WTC11 (cell line): ENCODE measurements around the gene GSX2. TPM values are rescaled to one million over a fixed set of nuclear protein-coding genes. Genes with fewer than 3 reads are reported as not detected.

ENCODE experiments used
- ATAC-seq: fragments of 200-7000 bp; cut with Tn5 transposase; 2 replicates; pipeline ENCODE4 v1.10.0; 2021; ENCODE audit warnings: mild to moderate bottlenecking, moderate library complexity
- CTCF ChIA-PET: fragments of 300-600 bp; sonication (Branson Sonifier 250); formaldehyde crosslinking; loops from one replicate; lab custom pipeline; 2021; ENCODE audit warnings: antibody characterized with exemption; lab: Charles Lee
- POLR2A ChIA-PET: fragments of 350-600 bp; sonication (Branson Sonifier 250); formaldehyde crosslinking; loops from one replicate; lab custom pipeline; 2021; ENCODE audit warnings: antibody characterized with exemption; lab: Charles Lee
- DNase-seq: peaks from one replicate; pipeline ENCODE4 v3.0.0; 2021; ENCODE audit warnings: low spot score
- H3K27ac Mint-ChIP-seq: 2 replicates; pipeline ENCODE4 v1.8.0; 2021; ENCODE audit warnings: mixed read lengths
- H3K27me3 Mint-ChIP-seq: 2 replicates; pipeline ENCODE4 v1.8.0; 2021; ENCODE audit warnings: low read depth, mild to moderate bottlenecking, moderate library complexity, mixed read lengths
- H3K36me3 Mint-ChIP-seq: 2 replicates; pipeline ENCODE4 v1.8.0; 2021; ENCODE audit warnings: mixed read lengths
- H3K4me1 Mint-ChIP-seq: 2 replicates; pipeline ENCODE4 v1.8.0; 2022; ENCODE audit warnings: mixed read lengths
- H3K4me3 Mint-ChIP-seq: 2 replicates; pipeline ENCODE4 v1.8.0; 2021; ENCODE audit warnings: mild to moderate bottlenecking, moderate library complexity, mixed read lengths
- H3K9me3 Mint-ChIP-seq: 2 replicates; pipeline ENCODE4 v1.8.0; 2021; ENCODE audit warnings: mixed read lengths
- FOXP1 ChIP-seq: sonication (generic); formaldehyde crosslinking; IDR thresholded peaks from 2 replicates; pipeline ENCODE4 v1.8.0; 2022; ENCODE audit warnings: missing genetic modification reagents, mild to moderate bottlenecking, moderate library complexity, borderline replicate concordance
- NFATC4 ChIP-seq: fragments of 250-450 bp; sonication (Bioruptor Pico); IDR thresholded peaks from 2 replicates; pipeline ENCODE4 v1.9.0; 2021; ENCODE audit warnings: mild to moderate bottlenecking
- NR1H2 ChIP-seq: sonication (generic); formaldehyde crosslinking; IDR thresholded peaks from 2 replicates; pipeline ENCODE4 v1.9.0; 2021; ENCODE audit warnings: mild to moderate bottlenecking, moderate library complexity, missing genetic modification reagents
- NR3C1 ChIP-seq: sonication (generic); formaldehyde crosslinking; conservative IDR thresholded peaks from 2 replicates; pipeline ENCODE4 v1.8.1; 2023; ENCODE audit warnings: low read depth, mild to moderate bottlenecking, missing genetic modification reagents
- RORB ChIP-seq: fragments of 250-450 bp; sonication (Bioruptor Pico); IDR thresholded peaks from 2 replicates; pipeline ENCODE4 v1.9.0; 2021; ENCODE audit warnings: mild to moderate bottlenecking
- SMAD3 ChIP-seq: sonication (generic); formaldehyde crosslinking; IDR thresholded peaks from 2 replicates; pipeline ENCODE4 v1.8.0; 2022; ENCODE audit warnings: missing genetic modification reagents, mild to moderate bottlenecking, borderline replicate concordance
- SOX15 ChIP-seq: fragments of 250-450 bp; sonication (Bioruptor Pico); IDR thresholded peaks from 2 replicates; pipeline ENCODE4 v1.9.0; 2021; ENCODE audit warnings: mild to moderate bottlenecking
- SP1 ChIP-seq: sonication (generic); formaldehyde crosslinking; conservative IDR thresholded peaks from 2 replicates; pipeline ENCODE4 v1.8.1; 2022; ENCODE audit warnings: missing genetic modification reagents
- TCF7 ChIP-seq: sonication (generic); formaldehyde crosslinking; IDR thresholded peaks from 2 replicates; pipeline ENCODE4 v1.8.0; 2022; ENCODE audit warnings: mild to moderate bottlenecking, low read depth, missing genetic modification reagents, moderate library complexity
- TEAD1 ChIP-seq: sonication (generic); formaldehyde crosslinking; IDR thresholded peaks from 2 replicates; pipeline ENCODE4 v1.8.0; 2022; ENCODE audit warnings: mild to moderate bottlenecking, missing genetic modification reagents
- TEAD4 ChIP-seq: sonication (generic); formaldehyde crosslinking; IDR thresholded peaks from 2 replicates; pipeline ENCODE4 v1.8.0; 2022; ENCODE audit warnings: mild to moderate bottlenecking, missing genetic modification reagents
- ZBTB21 ChIP-seq: sonication (generic); formaldehyde crosslinking; IDR thresholded peaks from 2 replicates; pipeline ENCODE4 v1.8.1; 2023; ENCODE audit warnings: mild to moderate bottlenecking, missing genetic modification reagents, borderline replicate concordance
- ZNF121 ChIP-seq: sonication (generic); formaldehyde crosslinking; IDR thresholded peaks from 2 replicates; pipeline ENCODE4 v1.8.0; 2023; ENCODE audit warnings: missing genetic modification reagents
- ZNF396 ChIP-seq: fragments of 250-450 bp; sonication (Bioruptor Pico); IDR thresholded peaks from 2 replicates; pipeline ENCODE4 v1.8.0; 2021; ENCODE audit warnings: mild to moderate bottlenecking, moderate library complexity, borderline replicate concordance
- total RNA-seq: library from RNA; stranded (reverse); gene quantifications from 3 replicates; pipeline ENCODE4 v1.2.3, GENCODE V29; 2021
- TF ChIP-seq, protein P1 (sequence below): fragments of 250-450 bp; sonication (Bioruptor Pico); IDR thresholded peaks from 2 replicates; pipeline ENCODE4 v1.8.0; 2021; ENCODE audit warnings: mild to moderate bottlenecking
- TF ChIP-seq, protein P2 (sequence below): fragments of 250-450 bp; sonication (Bioruptor Pico); IDR thresholded peaks from 2 replicates; pipeline ENCODE4 v1.9.0; 2021; ENCODE audit warnings: moderate library complexity, mild to moderate bottlenecking, inconsistent platforms, borderline replicate concordance
- TF ChIP-seq, protein P3 (sequence below): sonication (generic); formaldehyde crosslinking; IDR thresholded peaks from 2 replicates; pipeline ENCODE4 v1.8.0; 2023; ENCODE audit warnings: missing genetic modification reagents, mild to moderate bottlenecking, borderline replicate concordance
- TF ChIP-seq, protein P4 (sequence below): sonication (generic); formaldehyde crosslinking; IDR thresholded peaks from 2 replicates; pipeline ENCODE4 v1.8.1; 2023; ENCODE audit warnings: mild to moderate bottlenecking, missing genetic modification reagents
- TF ChIP-seq, protein P5 (sequence below): sonication (generic); formaldehyde crosslinking; IDR thresholded peaks from 2 replicates; pipeline ENCODE4 v1.8.0; 2023; ENCODE audit warnings: missing genetic modification reagents
- TF ChIP-seq, protein P6 (sequence below): sonication (generic); formaldehyde crosslinking; IDR thresholded peaks from 2 replicates; pipeline ENCODE4 v1.8.1; 2023; ENCODE audit warnings: mild to moderate bottlenecking, missing genetic modification reagents, moderate library complexity
- TF ChIP-seq, protein P7 (sequence below): sonication (generic); formaldehyde crosslinking; IDR thresholded peaks from 2 replicates; pipeline ENCODE4 v1.8.1; 2022; ENCODE audit warnings: low read depth, mild to moderate bottlenecking, moderate library complexity, missing genetic modification reagents, borderline replicate concordance

Gene GSX2
- total RNA-seq, 1 experiment from 2014 or later = not detected

DNA sequence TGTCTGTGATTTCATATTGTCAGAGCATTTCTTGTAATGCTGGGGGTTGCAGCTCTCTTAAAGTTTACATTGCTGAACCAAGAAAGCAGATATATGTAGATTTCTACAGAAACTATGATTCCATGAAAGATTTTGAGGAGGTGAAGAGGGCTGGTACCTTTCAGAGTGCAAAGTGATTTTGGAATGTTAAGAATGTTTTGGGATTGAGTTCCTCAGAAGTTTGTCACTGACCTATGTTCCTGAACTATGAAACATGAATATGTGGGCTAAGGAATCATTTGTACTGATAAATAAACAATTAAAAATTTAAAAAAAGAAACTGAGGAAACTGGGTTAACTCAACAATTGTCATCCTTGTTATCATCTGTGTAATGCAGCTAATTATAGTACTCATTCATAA is 23.3 kb upstream of the GSX2 start:
- DNase-seq = no peak
- no peaks in the 10 kb centered on the region for H3K36me3 Mint-ChIP-seq
- no peak overlapping the region for H3K27ac Mint-ChIP-seq
- ChIA-PET CTCF (interaction anchor here (1.1 kb wide), 1 partner anchor 146 kb away, joined by 3 read pairs; no protein-coding TSS in a partner anchor), POLR2A (no interaction called here)
- 0 out of 2 replicates have a peak, but pooled peaks cover 3% of the 10 kb centered on the region for H3K4me1 Mint-ChIP-seq
- H3K9me3 Mint-ChIP-seq = no peaks in the 10 kb centered on the region
- no peak overlapping the region for H3K4me3 Mint-ChIP-seq
- ATAC-seq = no peak
- TF ChIP-seq ZNF121 (CRISPR knock-in tag) = no peak
- TF ChIP-seq, protein P1, sequence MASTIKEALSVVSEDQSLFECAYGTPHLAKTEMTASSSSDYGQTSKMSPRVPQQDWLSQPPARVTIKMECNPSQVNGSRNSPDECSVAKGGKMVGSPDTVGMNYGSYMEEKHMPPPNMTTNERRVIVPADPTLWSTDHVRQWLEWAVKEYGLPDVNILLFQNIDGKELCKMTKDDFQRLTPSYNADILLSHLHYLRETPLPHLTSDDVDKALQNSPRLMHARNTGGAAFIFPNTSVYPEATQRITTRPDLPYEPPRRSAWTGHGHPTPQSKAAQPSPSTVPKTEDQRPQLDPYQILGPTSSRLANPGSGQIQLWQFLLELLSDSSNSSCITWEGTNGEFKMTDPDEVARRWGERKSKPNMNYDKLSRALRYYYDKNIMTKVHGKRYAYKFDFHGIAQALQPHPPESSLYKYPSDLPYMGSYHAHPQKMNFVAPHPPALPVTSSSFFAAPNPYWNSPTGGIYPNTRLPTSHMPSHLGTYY (CRISPR knock-in tag) = no peak
- TF ChIP-seq FOXP1 (CRISPR knock-in tag) = no peak
- no peak for TF ChIP-seq ZBTB21 (CRISPR knock-in tag)
- no peak for TF ChIP-seq NR3C1 (CRISPR knock-in tag)
- TF ChIP-seq SMAD3 = no peak
- TF ChIP-seq ZNF396 (CRISPR knock-in tag) = no peak
- no peak for TF ChIP-seq SP1 (CRISPR knock-in tag)
- TF ChIP-seq, protein P2, sequence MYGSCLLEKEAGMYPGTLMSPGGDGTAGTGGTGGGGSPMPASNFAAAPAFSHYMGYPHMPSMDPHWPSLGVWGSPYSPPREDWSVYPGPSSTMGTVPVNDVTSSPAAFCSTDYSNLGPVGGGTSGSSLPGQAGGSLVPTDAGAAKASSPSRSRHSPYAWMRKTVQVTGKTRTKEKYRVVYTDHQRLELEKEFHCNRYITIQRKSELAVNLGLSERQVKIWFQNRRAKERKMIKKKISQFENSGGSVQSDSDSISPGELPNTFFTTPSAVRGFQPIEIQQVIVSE (CRISPR knock-in tag) = no peak
- TF ChIP-seq, all 79 proteins: peak for 0
- no peaks in the 10 kb centered on the region; the same call in 1 of the 2 replicates for H3K27me3 Mint-ChIP-seq

DNA sequence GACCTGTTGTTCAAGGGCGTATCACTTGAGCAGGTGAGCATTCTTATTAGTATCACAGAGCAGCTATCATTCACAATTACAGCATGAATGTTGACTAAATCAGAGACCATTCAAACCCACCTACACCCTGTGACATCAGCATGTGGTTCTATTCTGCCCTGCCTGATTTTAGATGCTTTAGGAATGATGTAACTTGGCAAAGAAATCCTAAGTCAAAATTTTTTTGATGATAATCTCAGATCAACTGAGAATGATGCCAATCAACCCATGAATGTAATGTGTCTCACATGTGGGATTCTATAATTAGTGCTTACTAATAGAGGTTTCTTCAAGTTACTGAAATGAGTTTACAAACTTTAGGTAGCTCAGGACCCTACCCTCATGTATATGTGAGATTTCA is 22.2 kb upstream of the GSX2 start:
- H3K27me3 Mint-ChIP-seq = no peaks in the 10 kb centered on the region; the same call in 1 of the 2 replicates
- DNase-seq (no peak), ATAC-seq (no peak)
- H3K4me1 Mint-ChIP-seq = 0 out of 2 replicates have a peak, but pooled peaks cover 3% of the 10 kb centered on the region
- no peaks in the 10 kb centered on the region for H3K9me3 Mint-ChIP-seq
- no peaks in the 10 kb centered on the region for H3K36me3 Mint-ChIP-seq
- TF ChIP-seq NR3C1 (CRISPR knock-in tag) (no peak), ZNF396 (CRISPR knock-in tag) (no peak), TEAD4 (no peak), SOX15 (CRISPR knock-in tag) (no peak)
- TF ChIP-seq, protein P3, sequence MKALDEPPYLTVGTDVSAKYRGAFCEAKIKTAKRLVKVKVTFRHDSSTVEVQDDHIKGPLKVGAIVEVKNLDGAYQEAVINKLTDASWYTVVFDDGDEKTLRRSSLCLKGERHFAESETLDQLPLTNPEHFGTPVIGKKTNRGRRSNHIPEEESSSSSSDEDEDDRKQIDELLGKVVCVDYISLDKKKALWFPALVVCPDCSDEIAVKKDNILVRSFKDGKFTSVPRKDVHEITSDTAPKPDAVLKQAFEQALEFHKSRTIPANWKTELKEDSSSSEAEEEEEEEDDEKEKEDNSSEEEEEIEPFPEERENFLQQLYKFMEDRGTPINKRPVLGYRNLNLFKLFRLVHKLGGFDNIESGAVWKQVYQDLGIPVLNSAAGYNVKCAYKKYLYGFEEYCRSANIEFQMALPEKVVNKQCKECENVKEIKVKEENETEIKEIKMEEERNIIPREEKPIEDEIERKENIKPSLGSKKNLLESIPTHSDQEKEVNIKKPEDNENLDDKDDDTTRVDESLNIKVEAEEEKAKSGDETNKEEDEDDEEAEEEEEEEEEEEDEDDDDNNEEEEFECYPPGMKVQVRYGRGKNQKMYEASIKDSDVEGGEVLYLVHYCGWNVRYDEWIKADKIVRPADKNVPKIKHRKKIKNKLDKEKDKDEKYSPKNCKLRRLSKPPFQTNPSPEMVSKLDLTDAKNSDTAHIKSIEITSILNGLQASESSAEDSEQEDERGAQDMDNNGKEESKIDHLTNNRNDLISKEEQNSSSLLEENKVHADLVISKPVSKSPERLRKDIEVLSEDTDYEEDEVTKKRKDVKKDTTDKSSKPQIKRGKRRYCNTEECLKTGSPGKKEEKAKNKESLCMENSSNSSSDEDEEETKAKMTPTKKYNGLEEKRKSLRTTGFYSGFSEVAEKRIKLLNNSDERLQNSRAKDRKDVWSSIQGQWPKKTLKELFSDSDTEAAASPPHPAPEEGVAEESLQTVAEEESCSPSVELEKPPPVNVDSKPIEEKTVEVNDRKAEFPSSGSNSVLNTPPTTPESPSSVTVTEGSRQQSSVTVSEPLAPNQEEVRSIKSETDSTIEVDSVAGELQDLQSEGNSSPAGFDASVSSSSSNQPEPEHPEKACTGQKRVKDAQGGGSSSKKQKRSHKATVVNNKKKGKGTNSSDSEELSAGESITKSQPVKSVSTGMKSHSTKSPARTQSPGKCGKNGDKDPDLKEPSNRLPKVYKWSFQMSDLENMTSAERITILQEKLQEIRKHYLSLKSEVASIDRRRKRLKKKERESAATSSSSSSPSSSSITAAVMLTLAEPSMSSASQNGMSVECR (CRISPR knock-in tag) = no peak
- H3K27ac Mint-ChIP-seq = no peak overlapping the region
- POLR2A ChIA-PET = no interaction called here
- no peak overlapping the region for H3K4me3 Mint-ChIP-seq
- CTCF ChIA-PET = no interaction called here

DNA sequence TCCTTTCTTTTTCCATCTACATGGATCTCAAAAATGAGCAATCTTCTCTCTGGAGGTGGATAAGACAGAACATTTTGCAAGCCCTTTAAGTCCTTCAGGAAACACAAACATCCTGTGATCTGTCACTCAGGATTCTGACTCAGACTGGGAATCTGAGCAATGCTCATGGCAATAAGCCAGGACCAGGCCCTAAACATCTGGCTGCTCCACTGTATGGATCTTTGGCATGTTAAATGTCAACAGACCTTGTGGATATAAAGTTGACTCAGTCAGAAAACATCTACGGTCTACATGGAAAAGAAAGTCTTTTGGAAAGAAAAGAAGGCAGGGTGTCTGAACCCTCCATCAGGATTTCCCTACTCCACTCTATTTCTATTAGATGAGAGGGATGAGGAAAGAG is 17.8 kb upstream of the GSX2 start:
- ChIA-PET CTCF (no interaction called here), POLR2A (no interaction called here)
- Mint-ChIP-seq H3K9me3 (no peaks in the 10 kb centered on the region), H3K36me3 (no peaks in the 10 kb centered on the region), H3K4me1 (no peaks in the 10 kb centered on the region), H3K27me3 (peaks cover 12% of the 10 kb centered on the region), H3K27ac (no peak overlapping the region), H3K4me3 (no peak overlapping the region)
- ATAC-seq = no peak
- DNase-seq = no peak
- TF ChIP-seq, protein P4, sequence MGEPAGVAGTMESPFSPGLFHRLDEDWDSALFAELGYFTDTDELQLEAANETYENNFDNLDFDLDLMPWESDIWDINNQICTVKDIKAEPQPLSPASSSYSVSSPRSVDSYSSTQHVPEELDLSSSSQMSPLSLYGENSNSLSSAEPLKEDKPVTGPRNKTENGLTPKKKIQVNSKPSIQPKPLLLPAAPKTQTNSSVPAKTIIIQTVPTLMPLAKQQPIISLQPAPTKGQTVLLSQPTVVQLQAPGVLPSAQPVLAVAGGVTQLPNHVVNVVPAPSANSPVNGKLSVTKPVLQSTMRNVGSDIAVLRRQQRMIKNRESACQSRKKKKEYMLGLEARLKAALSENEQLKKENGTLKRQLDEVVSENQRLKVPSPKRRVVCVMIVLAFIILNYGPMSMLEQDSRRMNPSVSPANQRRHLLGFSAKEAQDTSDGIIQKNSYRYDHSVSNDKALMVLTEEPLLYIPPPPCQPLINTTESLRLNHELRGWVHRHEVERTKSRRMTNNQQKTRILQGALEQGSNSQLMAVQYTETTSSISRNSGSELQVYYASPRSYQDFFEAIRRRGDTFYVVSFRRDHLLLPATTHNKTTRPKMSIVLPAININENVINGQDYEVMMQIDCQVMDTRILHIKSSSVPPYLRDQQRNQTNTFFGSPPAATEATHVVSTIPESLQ (CRISPR knock-in tag) = no peak
- TF ChIP-seq TCF7 (CRISPR knock-in tag) (no peak), NFATC4 (CRISPR knock-in tag) (no peak), TEAD1 (CRISPR knock-in tag) (no peak), RORB (CRISPR knock-in tag) (no peak), NR1H2 (CRISPR knock-in tag) (no peak)
- TF ChIP-seq, protein P5, sequence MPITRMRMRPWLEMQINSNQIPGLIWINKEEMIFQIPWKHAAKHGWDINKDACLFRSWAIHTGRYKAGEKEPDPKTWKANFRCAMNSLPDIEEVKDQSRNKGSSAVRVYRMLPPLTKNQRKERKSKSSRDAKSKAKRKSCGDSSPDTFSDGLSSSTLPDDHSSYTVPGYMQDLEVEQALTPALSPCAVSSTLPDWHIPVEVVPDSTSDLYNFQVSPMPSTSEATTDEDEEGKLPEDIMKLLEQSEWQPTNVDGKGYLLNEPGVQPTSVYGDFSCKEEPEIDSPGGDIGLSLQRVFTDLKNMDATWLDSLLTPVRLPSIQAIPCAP (CRISPR knock-in tag) = no peak
- TF ChIP-seq, protein P6, sequence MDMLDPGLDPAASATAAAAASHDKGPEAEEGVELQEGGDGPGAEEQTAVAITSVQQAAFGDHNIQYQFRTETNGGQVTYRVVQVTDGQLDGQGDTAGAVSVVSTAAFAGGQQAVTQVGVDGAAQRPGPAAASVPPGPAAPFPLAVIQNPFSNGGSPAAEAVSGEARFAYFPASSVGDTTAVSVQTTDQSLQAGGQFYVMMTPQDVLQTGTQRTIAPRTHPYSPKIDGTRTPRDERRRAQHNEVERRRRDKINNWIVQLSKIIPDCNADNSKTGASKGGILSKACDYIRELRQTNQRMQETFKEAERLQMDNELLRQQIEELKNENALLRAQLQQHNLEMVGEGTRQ = no peak
- TF ChIP-seq, protein P7, sequence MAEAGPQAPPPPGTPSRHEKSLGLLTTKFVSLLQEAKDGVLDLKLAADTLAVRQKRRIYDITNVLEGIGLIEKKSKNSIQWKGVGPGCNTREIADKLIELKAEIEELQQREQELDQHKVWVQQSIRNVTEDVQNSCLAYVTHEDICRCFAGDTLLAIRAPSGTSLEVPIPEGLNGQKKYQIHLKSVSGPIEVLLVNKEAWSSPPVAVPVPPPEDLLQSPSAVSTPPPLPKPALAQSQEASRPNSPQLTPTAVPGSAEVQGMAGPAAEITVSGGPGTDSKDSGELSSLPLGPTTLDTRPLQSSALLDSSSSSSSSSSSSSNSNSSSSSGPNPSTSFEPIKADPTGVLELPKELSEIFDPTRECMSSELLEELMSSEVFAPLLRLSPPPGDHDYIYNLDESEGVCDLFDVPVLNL (CRISPR knock-in tag) = no peak
